T-cell (primary cell): ENCODE measurements around the gene LTBP3. TPM values are rescaled to one million over a fixed set of nuclear protein-coding genes. Genes with fewer than 3 reads are reported as not detected.

Experiments
- ATAC-seq, 4 experiments: fragments of 200-7000 bp in 3 of 4; fragments of 150-1000 bp in 1 of 4; cut with Tn5 transposase; replicated peaks in 1 of 4; 1 replicate in 3 of 4; 2 replicates in 1 of 4; pipeline ENCODE4 v1.10.0; 2021; ENCODE audit warnings: moderate library complexity in 3 of 4, mild to moderate bottlenecking in 2 of 4, moderate number of reproducible peaks in 1 of 4
- CTCF ChIA-PET, 2 donors: fragments of 300-600 bp; sonication (Branson Sonifier 250); formaldehyde crosslinking; loops; one replicate each; lab custom pipeline; 2022; ENCODE audit warnings: antibody characterized with exemption in 2 of 2; lab: Charles Lee
- POLR2A ChIA-PET, 2 donors: fragments of 300-600 bp; sonication (Branson Sonifier 250); formaldehyde crosslinking; loops; one replicate each; lab custom pipeline; 2022; ENCODE audit warnings: antibody characterized with exemption in 2 of 2; lab: Charles Lee
- DNase-seq, 35 experiments: peaks; one replicate each; pipeline versions ENCODE4 v3.0.0 to v3.0.0-alpha.2; 2013 to 2023
- H3K27ac ChIP-seq: one replicate; pipeline ENCODE4 v1.5.1; 2013; ENCODE audit warnings: low read length
- H3K27me3 ChIP-seq, 2 experiments: replicated peaks in 1 of 2; 1 replicate in 1 of 2; 2 replicates in 1 of 2; pipeline versions ENCODE4 v1.6.1 to v1.7.0; 2013; ENCODE audit warnings: low read length in 1 of 2, mixed read lengths in 1 of 2; ENCODE audit not compliant: control insufficient read depth in 2 of 2, insufficient read depth in 2 of 2; ENCODE audit errors: extremely low read depth in 1 of 2
- H3K36me3 ChIP-seq, 2 donors: 1 replicate in 1 of 2; 2 replicates in 1 of 2; pipeline versions ENCODE4 v1.6.1 to v1.7.0; 2013; ENCODE audit warnings: low read length in 1 of 2; ENCODE audit not compliant: control insufficient read depth in 2 of 2, insufficient read depth in 1 of 2; ENCODE audit errors: extremely low read depth in 1 of 2
- H3K4me1 ChIP-seq, 2 experiments: 1 replicate in 1 of 2; 2 replicates in 1 of 2; pipeline versions ENCODE4 v1.6.1 to v1.7.0; 2013; ENCODE audit warnings: low read length in 2 of 2, mixed read lengths in 1 of 2; ENCODE audit not compliant: insufficient read depth in 2 of 2, control insufficient read depth in 1 of 2; ENCODE audit errors: extremely low read depth in 1 of 2
- H3K4me3 ChIP-seq, 2 donors: 1 replicate in 1 of 2; 2 replicates in 1 of 2; pipeline versions ENCODE4 v1.5.1 to v1.7.0; 2013; ENCODE audit warnings: mild to moderate bottlenecking in 2 of 2, low read length in 1 of 2, moderate library complexity in 1 of 2; ENCODE audit not compliant: control insufficient read depth in 1 of 2; ENCODE audit errors: extremely low read depth in 1 of 2
- H3K9me3 ChIP-seq: 2 replicates; pipeline ENCODE4 v1.7.0; 2013
- H3K27ac Mint-ChIP-seq, 2 donors: one replicate each; pipeline ENCODE4 v1.8.0; 2020 to 2021; ENCODE audit warnings: mild to moderate bottlenecking in 2 of 2, mixed read lengths in 2 of 2
- H3K27me3 Mint-ChIP-seq, 2 donors: one replicate each; pipeline ENCODE4 v1.8.0; 2021 to 2022; ENCODE audit warnings: mixed read lengths in 2 of 2
- H3K36me3 Mint-ChIP-seq: one replicate; pipeline ENCODE4 v1.8.0; 2021; ENCODE audit warnings: mixed read lengths
- H3K4me1 Mint-ChIP-seq, 3 donors: one replicate each; pipeline ENCODE4 v1.8.0; 2020 to 2022; ENCODE audit warnings: mixed read lengths in 3 of 3, mild to moderate bottlenecking in 1 of 3
- H3K4me3 Mint-ChIP-seq, 3 donors: one replicate each; pipeline ENCODE4 v1.8.0; 2020 to 2022; ENCODE audit warnings: mild to moderate bottlenecking in 3 of 3, mixed read lengths in 3 of 3, moderate library complexity in 3 of 3
- H3K9me3 Mint-ChIP-seq, 3 donors: one replicate each; pipeline ENCODE4 v1.8.0; 2020 to 2022; ENCODE audit warnings: mixed read lengths in 3 of 3
- whole genome bisulfite sequencing: methylation state at CpG from one replicate; pipeline ENCODE4 v1.1.5; 2013; ENCODE audit warnings: missing lambda C conversion rate; ENCODE audit not compliant: insufficient coverage; 5-methylcytosine and 5-hydroxymethylcytosine counted together
- total RNA-seq, 35 experiments: library from RNA in 6 of 35; stranded (reverse) in 6 of 35; fragments of 120-200 nt in 1 of 35; gene quantifications; one replicate each; pipeline versions ENCODE4 v1.2.1 to v1.2.4 and lab custom pipeline; 2013 to 2026

LTBP3 gene
- total RNA-seq, 5 donors from 2014 or later (not counting 1 experiment from before 2014, with no cell fraction given), result 200 to 364 (median 284) TPM

- Mint-ChIP-seq H3K4me1 (peaks cover 30 to 56% (median 39%) of the 10 kb centered on the region in 3 donors), H3K27me3 (no peaks in the 10 kb centered on the region), H3K27ac (no peak overlapping the region), H3K36me3 (peaks cover 32% of the 10 kb centered on the region), H3K9me3 (no peaks in the 10 kb centered on the region), H3K4me3 (no peak overlapping the region)
- H3K4me1 ChIP-seq, result peaks cover 34 to 37% of the 10 kb centered on the region in 2 experiments
- WGBS, result 0% methylated on average over 3 of the region's 3 CpGs
- peak overlapping the region; percentile 79 to 100 for H3K4me3 ChIP-seq
- ChIA-PET POLR2A (interaction anchor here (0.6 to 7.8 kb wide), 15 partner anchors 9 to 1230 kb away, joined by 3 to 306 read pairs (median 3); partner anchors contain the start of genes NEAT1 (in 1 of the 2) and SF1 (in 1 of the 2)), CTCF (interaction anchor here (0.5 to 5.3 kb wide), 7 partner anchors 68 to 1476 kb away, joined by 3 to 29 read pairs (median 4); partner anchors contain the start of gene TIGD3 (in 1 of the 2))
- no peak for ATAC-seq
- H3K36me3 ChIP-seq, result peaks cover 3 to 60% of the 10 kb centered on the region in 2 donors
- DNase-seq, result no peak
- H3K27me3 ChIP-seq, result no peaks in the 10 kb centered on the region
- H3K27ac ChIP-seq, result peak overlapping the region; percentile 97
- no peaks in the 10 kb centered on the region for H3K9me3 ChIP-seq
Measured at GRCh38 chr11:65501472-65502273, 56.5 kb downstream of the LTBP3 start.

GRCh38 chr11:65501186-65501471, 57.0 kb downstream of the LTBP3 start:
- H3K27ac Mint-ChIP-seq, result no peak overlapping the region
- DNase-seq, result no peak
- ChIA-PET POLR2A (interaction anchor here (0.6 to 7.8 kb wide), 7 partner anchors 23 to 358 kb away, joined by 3 to 306 read pairs (median 50); partner anchors contain the start of gene NEAT1 (in 2 of the 2)), CTCF (interaction anchor here in 1 of 2 donors (1.0 to 5.3 kb wide), 4 partner anchors 29 to 85 kb away, joined by 3 to 29 read pairs (median 16); no protein-coding TSS in a partner anchor)
- no peak for ATAC-seq
- Histone ChIP-seq H3K4me3 (peak overlapping the region; percentile 79 to 100), H3K27ac (peak overlapping the region; percentile 97), H3K4me1 (peaks cover 34 to 39% of the 10 kb centered on the region in 2 experiments), H3K9me3 (no peaks in the 10 kb centered on the region), H3K36me3 (peaks cover 3 to 55% of the 10 kb centered on the region in 2 donors), H3K27me3 (no peaks in the 10 kb centered on the region)
- no peak overlapping the region for H3K4me3 Mint-ChIP-seq
- peaks cover 30 to 56% (median 39%) of the 10 kb centered on the region in 3 donors for H3K4me1 Mint-ChIP-seq
- WGBS, result no CpG with 5 or more reads among the region's 2 CpGs
- no peaks in the 10 kb centered on the region for H3K27me3 Mint-ChIP-seq
- H3K9me3 Mint-ChIP-seq, result no peaks in the 10 kb centered on the region
- peaks cover 27% of the 10 kb centered on the region for H3K36me3 Mint-ChIP-seq

- ChIA-PET CTCF (interaction anchor here (0.7 to 5.3 kb wide), 12 partner anchors 6 to 119 kb away, joined by 3 to 39 read pairs (median 10); partner anchors contain the start of gene NEAT1 (in 1 of the 2)), POLR2A (interaction anchor here (0.6 to 7.8 kb wide), 27 partner anchors 7 to 580 kb away, joined by 3 to 306 read pairs (median 6); partner anchors contain the start of genes NEAT1 (in 2 of the 2) and FRMD8 (in 1 of the 2))
- Mint-ChIP-seq H3K36me3 (peaks cover 21% of the 10 kb centered on the region), H3K4me3 (no peak overlapping the region), H3K4me1 (peaks cover 30 to 56% (median 39%) of the 10 kb centered on the region in 3 donors), H3K27me3 (no peaks in the 10 kb centered on the region), H3K27ac (no peak overlapping the region), H3K9me3 (no peaks in the 10 kb centered on the region)
- peaks cover 0 to 49% of the 10 kb centered on the region in 2 donors for H3K36me3 ChIP-seq
- no peaks in the 10 kb centered on the region for H3K27me3 ChIP-seq
- H3K27ac ChIP-seq, result peak overlapping the region; percentile 97
- 1% methylated on average over 11 of the region's 20 CpGs for WGBS
- DNase-seq (peak in 6 of 35 experiments; percentile 26 to 58 (median 40)), ATAC-seq (no peak)
- no peaks in the 10 kb centered on the region for H3K9me3 ChIP-seq
- H3K4me3 ChIP-seq, result peak overlapping the region; percentile 79 to 100
- H3K4me1 ChIP-seq, result peaks cover 34 to 36% of the 10 kb centered on the region in 2 experiments
Measured at GRCh38 chr11:65500387-65501185, 57.6 kb downstream of the LTBP3 start.

GRCh38 chr11:65499713-65500386, 58.3 kb downstream of the LTBP3 start:
- H3K4me3 ChIP-seq, result peak overlapping the region; percentile 79 to 100
- peak overlapping the region; percentile 97 for H3K27ac ChIP-seq
- H3K27me3 Mint-ChIP-seq, result no peaks in the 10 kb centered on the region
- DNase-seq (peak in 1 of 35 experiments; percentile 32), ATAC-seq (no peak)
- WGBS, result 0% methylated on average over 2 of the region's 3 CpGs
- H3K4me1 ChIP-seq, result peaks cover 27 to 29% of the 10 kb centered on the region in 2 experiments
- no peaks in the 10 kb centered on the region for H3K9me3 Mint-ChIP-seq
- POLR2A ChIA-PET, result interaction anchor here (0.5 to 7.8 kb wide), 40 partner anchors 8 to 690 kb away, joined by 3 to 306 read pairs (median 5); partner anchors contain the start of genes NEAT1 (in 2 of the 2), FRMD8 (in 1 of the 2), PCNX3 (in 1 of the 2) and SCYL1 (in 1 of the 2)
- no peak overlapping the region for H3K27ac Mint-ChIP-seq
- no peaks in the 10 kb centered on the region for H3K27me3 ChIP-seq
- H3K4me1 Mint-ChIP-seq, result peaks cover 24 to 49% (median 33%) of the 10 kb centered on the region in 3 donors
- CTCF ChIA-PET, result interaction anchor here (0.6 to 5.3 kb wide), 16 partner anchors 7 to 118 kb away, joined by 3 to 39 read pairs (median 5); partner anchors contain the start of gene NEAT1 (in 1 of the 2)
- peaks cover 15% of the 10 kb centered on the region for H3K36me3 Mint-ChIP-seq
- peaks cover 0 to 42% of the 10 kb centered on the region in 2 donors for H3K36me3 ChIP-seq
- H3K4me3 Mint-ChIP-seq, result no peak overlapping the region
- no peaks in the 10 kb centered on the region for H3K9me3 ChIP-seq

GRCh38 chr11:65498977-65499712, 59.0 kb downstream of the LTBP3 start, which contains the start of gene MALAT1:
MALAT1 (plus strand) TSS chr11:65499045.
- no peaks in the 10 kb centered on the region for H3K9me3 Mint-ChIP-seq
- H3K4me1 ChIP-seq, result peaks cover 22 to 23% of the 10 kb centered on the region in 2 experiments
- peak; percentile 84 to 97 (median 92) for DNase-seq
- H3K4me3 Mint-ChIP-seq, result no peak within 1 kb of the TSS
- H3K36me3 ChIP-seq, result peaks cover 0 to 35% of the 10 kb centered on the region in 2 donors
- H3K36me3 Mint-ChIP-seq, result peaks cover 8% of the 10 kb centered on the region
- ChIA-PET POLR2A (interaction anchor here (0.5 to 7.8 kb wide), 48 partner anchors 9 to 1902 kb away, joined by 3 to 306 read pairs (median 4); partner anchors contain the start of genes NEAT1 (in 2 of the 2), FRMD8 (in 1 of the 2), PCNX3 (in 1 of the 2) and RAB1B (in 1 of the 2)), CTCF (interaction anchor here (0.5 to 5.3 kb wide), 14 partner anchors 8 to 639 kb away, joined by 3 to 39 read pairs (median 5); partner anchors contain the start of gene NEAT1 (in 1 of the 2))
- no peaks in the 10 kb centered on the region for H3K9me3 ChIP-seq
- H3K27me3 Mint-ChIP-seq, result no peaks in the 10 kb centered on the region
- H3K27me3 ChIP-seq, result no peaks in the 10 kb centered on the region
- peak within 1 kb of the TSS; percentile 97 for H3K27ac ChIP-seq
- H3K4me1 Mint-ChIP-seq, result peaks cover 21 to 42% (median 30%) of the 10 kb centered on the region in 3 donors
- peak; percentile 15 to 20 (median 18) for ATAC-seq
- H3K27ac Mint-ChIP-seq, result no peak within 1 kb of the TSS
- peak within 1 kb of the TSS; percentile 79 to 100 for H3K4me3 ChIP-seq
- 0% methylated on average over 16 of the region's 24 CpGs for WGBS
